ENCODE data around the gene MYH9.

MYH9 gene

DNA sequence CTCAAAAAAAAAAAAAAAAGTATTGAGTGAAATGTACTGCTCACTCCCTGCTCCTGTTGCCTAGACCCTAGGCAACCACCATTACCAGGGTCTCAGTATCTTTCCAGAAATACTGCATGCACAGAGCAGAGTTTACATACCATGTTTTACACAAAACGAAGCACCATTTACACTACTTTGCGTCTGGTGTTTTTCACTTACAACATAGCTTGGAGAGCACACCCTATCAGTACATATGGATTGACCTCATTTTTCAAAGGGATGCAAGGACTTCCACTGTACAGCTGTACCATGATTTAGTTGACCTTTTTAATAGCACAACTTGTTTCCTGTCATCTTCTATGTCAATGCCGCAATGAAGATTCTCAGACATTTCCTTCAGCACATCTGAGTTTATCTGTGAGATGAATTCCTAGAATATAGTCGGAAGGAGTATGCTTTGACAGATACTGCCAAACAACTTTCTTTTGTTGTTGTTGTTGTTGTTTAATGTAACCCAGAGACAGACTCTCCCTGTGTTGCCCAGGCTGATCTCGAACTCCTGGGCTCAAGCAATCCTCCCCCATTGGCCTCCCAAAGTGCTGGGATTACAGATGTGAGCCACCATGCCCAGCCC is 6.1 kb downstream of the MYH9 start:
- peak overlapping the region; percentile 58 for H3K27ac ChIP-seq (ENCODE audit: low read length)
- H3K36me3 ChIP-seq (ENCODE audit: control insufficient read depth in 1 of 2, insufficient read depth in 2 of 2, low read length in 2 of 2) = peaks cover 3 to 12% of the 10 kb centered on the region in 2 donors
- no peak overlapping the region for H3K4me3 ChIP-seq (ENCODE audit: low read depth in 1 of 2, low read length in 2 of 2)
- peaks cover 10 to 64% of the 10 kb centered on the region in 2 donors for H3K4me1 ChIP-seq (ENCODE audit: control insufficient read depth in 1 of 2, insufficient read depth in 2 of 2, low read length in 2 of 2)
- H3K9me3 ChIP-seq (ENCODE audit: control insufficient read depth in 1 of 2, low read length in 2 of 2) = no peaks in the 10 kb centered on the region
- H3K27me3 ChIP-seq (ENCODE audit: low read depth, low read length) = no peaks in the 10 kb centered on the region

DNA sequence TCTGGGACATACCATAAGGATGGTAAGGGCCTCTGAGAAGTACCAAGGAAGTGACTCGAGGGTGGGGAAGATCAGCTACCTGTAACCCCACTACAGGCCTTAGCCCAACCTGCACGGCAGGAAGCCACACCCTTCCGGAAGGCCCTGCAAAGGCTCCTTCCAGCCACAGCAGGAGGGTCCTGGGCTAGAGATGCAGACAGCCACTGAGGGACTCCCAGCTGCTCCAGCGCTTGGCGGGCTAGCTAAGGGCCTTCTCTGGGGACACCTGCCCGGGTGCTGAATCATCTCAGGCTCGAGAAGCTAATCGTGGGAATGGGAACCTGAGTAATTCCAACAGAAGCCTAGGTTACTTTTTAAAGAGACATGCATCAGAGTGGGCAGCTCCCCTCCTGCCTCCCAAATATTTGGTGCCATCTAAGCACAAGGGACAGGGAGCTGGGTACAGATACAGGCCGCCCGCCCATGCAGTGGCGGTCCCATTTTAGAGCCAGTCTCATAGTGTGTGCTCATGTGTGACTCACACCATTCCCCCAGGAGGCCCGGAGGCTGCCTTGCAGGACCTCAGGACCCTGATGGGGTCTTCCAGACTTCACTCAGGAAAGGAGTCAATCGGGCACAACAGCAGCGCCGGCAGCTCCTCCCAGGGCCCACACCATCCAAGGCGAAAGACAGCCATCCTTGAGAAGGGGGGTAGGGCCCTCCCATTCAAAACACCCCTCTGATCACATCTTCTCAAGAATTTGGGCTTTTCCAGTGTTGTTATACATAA is 8.0 kb downstream of the MYH9 start:
- H3K36me3 ChIP-seq (ENCODE audit: control insufficient read depth in 1 of 2, insufficient read depth in 2 of 2, low read length in 2 of 2) = peaks cover 4 to 9% of the 10 kb centered on the region in 2 donors
- no peaks in the 10 kb centered on the region for H3K27me3 ChIP-seq (ENCODE audit: low read depth, low read length)
- H3K4me1 ChIP-seq (ENCODE audit: control insufficient read depth in 1 of 2, insufficient read depth in 2 of 2, low read length in 2 of 2) = peaks cover 10 to 75% of the 10 kb centered on the region in 2 donors
- H3K27ac ChIP-seq (ENCODE audit: low read length) = peak overlapping the region; percentile 25
- H3K4me3 ChIP-seq (ENCODE audit: low read depth in 1 of 2, low read length in 2 of 2) = no peak overlapping the region
- no peaks in the 10 kb centered on the region for H3K9me3 ChIP-seq (ENCODE audit: control insufficient read depth in 1 of 2, low read length in 2 of 2)

DNA sequence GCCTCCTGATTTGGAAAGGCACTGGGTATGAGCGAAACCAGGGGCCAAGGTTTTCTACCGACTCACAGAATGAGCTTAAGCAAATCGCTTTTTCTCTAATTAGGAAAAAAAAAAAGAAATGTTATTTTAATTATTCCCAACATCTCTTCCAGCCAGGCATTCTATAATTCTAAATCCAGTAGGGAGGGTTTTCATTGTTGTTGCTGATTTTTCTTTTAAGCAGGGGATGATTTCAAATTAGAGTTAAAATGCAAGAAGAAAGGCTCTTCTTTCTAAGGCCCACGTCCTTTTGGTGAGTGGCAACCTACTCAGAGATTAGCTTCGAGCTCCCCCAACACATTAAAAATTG is 8.9 kb downstream of the MYH9 start:
- Histone ChIP-seq H3K27me3 (ENCODE audit: low read depth, low read length) (no peaks in the 10 kb centered on the region), H3K9me3 (ENCODE audit: control insufficient read depth in 1 of 2, low read length in 2 of 2) (no peaks in the 10 kb centered on the region), H3K4me3 (ENCODE audit: low read depth in 1 of 2, low read length in 2 of 2) (no peak overlapping the region), H3K27ac (ENCODE audit: low read length) (peak overlapping the region; percentile 60), H3K4me1 (ENCODE audit: control insufficient read depth in 1 of 2, insufficient read depth in 2 of 2, low read length in 2 of 2) (peaks cover 10 to 82% of the 10 kb centered on the region in 2 donors), H3K36me3 (ENCODE audit: control insufficient read depth in 1 of 2, insufficient read depth in 2 of 2, low read length in 2 of 2) (peaks cover 4 to 9% of the 10 kb centered on the region in 2 donors)

DNA sequence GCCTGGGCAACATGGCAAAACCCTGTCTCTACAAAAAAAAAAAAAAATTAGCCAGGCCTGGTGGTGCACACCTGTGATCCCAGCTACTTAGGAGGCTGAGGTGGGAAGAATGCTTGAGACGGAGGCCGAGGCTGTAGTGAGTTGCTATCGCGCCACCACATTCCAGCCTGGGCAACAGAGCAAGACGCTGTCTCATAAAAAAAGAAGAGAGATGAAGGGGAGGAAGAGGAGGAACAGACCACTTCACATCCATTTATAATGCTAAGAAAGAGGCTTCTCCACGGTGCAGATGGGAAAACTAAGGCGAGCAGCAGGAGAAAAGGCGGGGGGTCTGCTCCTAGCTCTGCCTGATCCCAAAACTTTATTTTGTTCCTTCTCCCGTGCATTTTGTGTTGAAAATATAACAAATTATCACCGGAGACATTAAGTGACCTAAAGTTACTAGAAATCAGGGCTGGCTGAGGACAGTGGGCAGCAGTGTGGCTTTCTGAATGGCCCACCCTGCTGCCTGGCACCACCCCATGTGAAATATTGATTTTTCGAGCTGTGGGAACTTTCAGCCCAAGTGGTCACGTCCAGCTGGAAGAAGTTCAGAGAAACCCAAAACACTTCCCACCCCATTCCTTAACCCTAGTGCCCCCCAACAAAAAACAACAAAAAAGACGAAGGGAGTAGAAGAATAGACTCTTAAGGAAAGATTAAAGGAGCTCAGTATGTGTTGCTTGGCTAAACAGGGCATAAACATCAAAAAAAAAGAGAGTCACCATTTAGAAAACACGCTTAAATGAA is 9.5 kb downstream of the MYH9 start:
- peak overlapping the region; percentile 60 for H3K27ac ChIP-seq (ENCODE audit: low read length)
- H3K27me3 ChIP-seq (ENCODE audit: low read depth, low read length) = no peaks in the 10 kb centered on the region
- H3K4me1 ChIP-seq (ENCODE audit: control insufficient read depth in 1 of 2, insufficient read depth in 2 of 2, low read length in 2 of 2) = peaks cover 14 to 83% of the 10 kb centered on the region in 2 donors
- no peaks in the 10 kb centered on the region for H3K9me3 ChIP-seq (ENCODE audit: control insufficient read depth in 1 of 2, low read length in 2 of 2)
- H3K36me3 ChIP-seq (ENCODE audit: control insufficient read depth in 1 of 2, insufficient read depth in 2 of 2, low read length in 2 of 2) = peaks cover 4 to 9% of the 10 kb centered on the region in 2 donors
- H3K4me3 ChIP-seq (ENCODE audit: low read depth in 1 of 2, low read length in 2 of 2) = no peak overlapping the region

DNA sequence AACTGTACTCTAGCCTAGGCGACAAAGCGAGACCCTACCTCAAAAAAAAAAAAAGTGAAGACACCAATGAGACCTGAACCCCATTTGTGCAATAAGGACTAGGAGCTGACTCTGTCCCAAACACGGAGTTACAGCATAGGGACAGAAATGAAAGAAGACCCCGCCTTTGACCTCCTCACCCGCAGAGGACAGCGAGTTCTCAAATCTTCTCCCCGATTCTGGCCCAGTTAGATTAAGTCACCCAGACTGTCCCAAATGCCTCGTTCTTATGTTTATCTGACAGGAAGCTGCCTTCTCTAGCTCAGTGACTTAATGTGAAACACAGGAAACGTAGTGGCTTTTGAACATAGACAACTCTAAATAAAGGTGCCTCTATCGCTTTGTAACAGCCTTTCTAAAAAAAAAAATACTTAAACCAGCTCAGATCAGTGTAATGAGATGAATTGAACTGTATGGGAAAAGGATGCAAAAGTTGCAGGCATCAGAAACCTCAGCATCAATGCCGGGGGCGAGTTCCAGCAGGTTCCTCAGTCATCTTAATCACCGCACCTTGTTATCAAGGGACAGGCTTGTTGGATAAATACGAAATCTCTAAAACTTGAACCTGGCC is 10.6 kb downstream of the MYH9 start:
- Histone ChIP-seq H3K4me1 (ENCODE audit: control insufficient read depth in 1 of 2, insufficient read depth in 2 of 2, low read length in 2 of 2) (peaks cover 18 to 89% of the 10 kb centered on the region in 2 donors), H3K36me3 (ENCODE audit: control insufficient read depth in 1 of 2, insufficient read depth in 2 of 2, low read length in 2 of 2) (peaks cover 4 to 9% of the 10 kb centered on the region in 2 donors), H3K9me3 (ENCODE audit: control insufficient read depth in 1 of 2, low read length in 2 of 2) (no peaks in the 10 kb centered on the region), H3K4me3 (ENCODE audit: low read depth in 1 of 2, low read length in 2 of 2) (no peak overlapping the region), H3K27ac (ENCODE audit: low read length) (peak overlapping the region; percentile 32), H3K27me3 (ENCODE audit: low read depth, low read length) (no peaks in the 10 kb centered on the region)

DNA sequence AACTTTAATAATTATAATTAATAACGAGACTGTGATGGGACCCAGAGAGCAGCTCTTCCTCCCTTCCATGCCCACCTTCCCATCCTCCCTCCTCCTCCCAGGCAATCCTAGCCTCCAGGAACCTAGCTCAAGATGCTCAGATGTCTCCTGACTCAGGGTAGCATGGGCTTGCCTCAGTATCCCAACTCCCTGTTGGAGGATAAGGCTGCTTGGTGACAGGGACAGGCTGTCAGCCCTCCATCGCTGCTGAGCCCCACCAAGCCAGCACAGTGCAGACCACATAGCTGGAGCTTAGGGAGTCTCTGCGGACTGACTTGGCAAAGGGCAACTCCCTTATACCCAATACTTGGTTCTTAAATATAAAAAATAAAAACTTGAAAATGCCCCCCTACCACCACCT is 11.5 kb downstream of the MYH9 start:
- Histone ChIP-seq H3K4me1 (ENCODE audit: control insufficient read depth in 1 of 2, insufficient read depth in 2 of 2, low read length in 2 of 2) (peaks cover 19 to 90% of the 10 kb centered on the region in 2 donors), H3K27ac (ENCODE audit: low read length) (no peak overlapping the region), H3K4me3 (ENCODE audit: low read depth in 1 of 2, low read length in 2 of 2) (no peak overlapping the region), H3K27me3 (ENCODE audit: low read depth, low read length) (no peaks in the 10 kb centered on the region), H3K36me3 (ENCODE audit: control insufficient read depth in 1 of 2, insufficient read depth in 2 of 2, low read length in 2 of 2) (peaks cover 4 to 9% of the 10 kb centered on the region in 2 donors), H3K9me3 (ENCODE audit: control insufficient read depth in 1 of 2, low read length in 2 of 2) (no peaks in the 10 kb centered on the region)

DNA sequence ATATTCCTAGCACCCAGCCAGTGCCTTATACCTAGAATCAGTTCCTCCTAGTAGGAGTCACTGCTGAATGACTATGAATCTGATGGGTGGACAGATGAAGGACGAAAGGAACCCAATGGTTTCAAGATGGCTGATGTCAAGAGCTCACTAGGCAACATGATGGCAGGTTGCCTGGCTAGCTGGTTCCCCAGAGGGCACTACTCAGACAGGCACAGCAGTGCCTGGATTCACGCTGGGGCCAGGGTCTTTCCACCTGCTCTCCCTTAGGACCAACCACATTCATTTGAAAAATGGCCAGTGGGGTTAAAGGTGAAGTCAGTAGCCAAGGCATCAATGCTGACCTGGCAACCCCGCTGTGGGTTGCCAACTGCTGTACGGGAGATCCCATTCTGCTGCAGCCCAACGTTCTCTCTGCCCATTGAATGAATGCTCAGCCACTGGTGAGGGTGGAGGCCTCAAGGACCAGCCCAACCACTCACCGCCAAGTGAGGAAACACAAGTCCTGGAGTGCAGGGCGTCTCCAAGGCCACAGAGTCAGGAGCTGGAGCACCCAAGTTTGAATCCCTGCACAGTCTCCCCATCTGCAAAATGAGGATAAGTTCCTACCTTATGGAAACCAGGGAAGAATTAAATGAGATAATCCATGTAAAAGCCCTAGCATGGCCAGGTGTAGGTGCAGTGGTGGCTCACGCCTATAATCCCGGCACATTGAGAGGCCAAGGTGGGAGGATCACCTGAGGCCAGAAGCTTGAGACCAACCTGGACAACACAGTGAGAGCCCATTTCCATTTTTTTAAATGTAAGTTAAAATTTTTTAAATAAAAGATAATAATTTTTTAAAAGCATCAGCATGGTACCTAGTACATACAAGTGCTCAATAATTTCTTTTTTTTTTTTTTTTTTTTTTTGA is 12.4 kb downstream of the MYH9 start:
- Histone ChIP-seq H3K36me3 (ENCODE audit: control insufficient read depth in 1 of 2, insufficient read depth in 2 of 2, low read length in 2 of 2) (peaks cover 4 to 9% of the 10 kb centered on the region in 2 donors), H3K9me3 (ENCODE audit: control insufficient read depth in 1 of 2, low read length in 2 of 2) (no peaks in the 10 kb centered on the region), H3K27me3 (ENCODE audit: low read depth, low read length) (no peaks in the 10 kb centered on the region), H3K4me3 (ENCODE audit: low read depth in 1 of 2, low read length in 2 of 2) (peak overlapping the region in 1 of 2 donors; percentile 0), H3K27ac (ENCODE audit: low read length) (peak overlapping the region; percentile 17), H3K4me1 (ENCODE audit: control insufficient read depth in 1 of 2, insufficient read depth in 2 of 2, low read length in 2 of 2) (peaks cover 21 to 92% of the 10 kb centered on the region in 2 donors)

DNA sequence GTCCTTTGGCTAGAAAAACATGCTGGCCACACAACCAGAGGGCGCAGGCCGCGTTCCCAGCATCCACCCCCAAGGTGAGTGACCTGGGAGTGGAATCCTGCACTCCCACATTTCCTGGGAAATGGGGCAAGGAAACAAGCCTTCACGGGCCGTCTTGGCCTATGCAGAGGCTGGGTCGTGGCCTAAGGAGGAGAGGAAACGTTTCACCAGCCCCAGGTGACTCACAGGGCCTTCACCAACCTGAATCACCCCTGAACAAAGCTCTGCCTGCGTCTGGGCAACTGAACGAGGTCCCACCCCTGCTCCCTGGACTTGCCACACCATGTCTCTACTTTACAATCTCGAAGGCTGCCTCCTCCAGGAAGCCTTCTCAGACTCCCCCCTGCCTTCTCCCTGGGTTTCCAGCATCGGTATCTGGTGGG is 13.2 kb downstream of the MYH9 start:
- no peaks in the 10 kb centered on the region for H3K27me3 ChIP-seq (ENCODE audit: low read depth, low read length)
- H3K4me1 ChIP-seq (ENCODE audit: control insufficient read depth in 1 of 2, insufficient read depth in 2 of 2, low read length in 2 of 2) = peaks cover 27 to 92% of the 10 kb centered on the region in 2 donors
- peak overlapping the region in 1 of 2 donors; percentile 0 for H3K4me3 ChIP-seq (ENCODE audit: low read depth in 1 of 2, low read length in 2 of 2)

DNA sequence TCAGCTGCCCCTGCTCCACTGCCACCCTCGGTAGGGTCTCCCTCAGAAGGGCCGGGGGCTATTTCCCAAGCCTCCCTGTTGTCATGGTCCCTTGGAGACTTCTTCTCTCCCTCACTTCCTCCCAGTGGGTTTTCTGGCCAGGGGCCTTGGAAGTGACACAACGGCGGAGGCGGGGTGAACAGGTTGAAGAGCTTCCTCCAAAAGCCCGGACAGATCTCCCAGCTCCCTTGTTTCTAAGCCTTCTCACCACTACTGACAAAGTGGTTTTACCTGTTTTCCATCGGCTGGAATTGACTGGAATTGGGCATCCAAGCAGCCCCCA is 14.5 kb downstream of the MYH9 start:
- Histone ChIP-seq H3K27me3 (ENCODE audit: low read depth, low read length) (no peaks in the 10 kb centered on the region), H3K4me1 (ENCODE audit: control insufficient read depth in 1 of 2, insufficient read depth in 2 of 2, low read length in 2 of 2) (peaks cover 40 to 92% of the 10 kb centered on the region in 2 donors), H3K4me3 (ENCODE audit: low read depth in 1 of 2, low read length in 2 of 2) (peak overlapping the region in 1 of 2 donors; percentile 21), H3K27ac (ENCODE audit: low read length) (peak overlapping the region; percentile 86), H3K9me3 (ENCODE audit: control insufficient read depth in 1 of 2, low read length in 2 of 2) (no peaks in the 10 kb centered on the region), H3K36me3 (ENCODE audit: control insufficient read depth in 1 of 2, insufficient read depth in 2 of 2, low read length in 2 of 2) (peaks cover 4 to 9% of the 10 kb centered on the region in 2 donors)

More for the DNA sequence above, 13.2 kb downstream of the MYH9 start:
- Histone ChIP-seq H3K9me3 (ENCODE audit: control insufficient read depth in 1 of 2, low read length in 2 of 2) (no peaks in the 10 kb centered on the region), H3K36me3 (ENCODE audit: control insufficient read depth in 1 of 2, insufficient read depth in 2 of 2, low read length in 2 of 2) (peaks cover 4 to 9% of the 10 kb centered on the region in 2 donors), H3K27ac (ENCODE audit: low read length) (peak overlapping the region; percentile 17)

DNA sequence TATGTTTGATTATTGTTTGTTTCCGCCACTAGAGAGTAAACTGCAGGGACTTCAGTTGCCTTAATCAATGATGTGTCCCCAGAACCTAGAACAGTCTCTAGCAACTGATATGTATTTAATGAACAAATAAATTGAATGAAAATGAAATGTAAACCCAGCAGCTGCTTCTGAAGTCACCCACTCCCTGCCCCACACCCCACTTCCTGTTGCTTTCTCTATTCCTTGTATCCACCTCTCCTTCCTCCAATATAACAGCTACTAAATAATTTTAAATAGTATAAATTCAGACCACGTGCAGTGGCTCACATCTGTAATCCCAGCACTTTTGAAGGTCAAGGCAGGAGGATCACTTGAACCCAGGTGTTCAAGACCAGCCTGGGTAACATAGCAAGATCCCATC is 15.8 kb downstream of the MYH9 start:
- Histone ChIP-seq H3K27me3 (ENCODE audit: low read depth, low read length) (no peaks in the 10 kb centered on the region), H3K4me1 (ENCODE audit: control insufficient read depth in 1 of 2, insufficient read depth in 2 of 2, low read length in 2 of 2) (peaks cover 47 to 95% of the 10 kb centered on the region in 2 donors), H3K36me3 (ENCODE audit: control insufficient read depth in 1 of 2, insufficient read depth in 2 of 2, low read length in 2 of 2) (peaks cover 4 to 6% of the 10 kb centered on the region in 2 donors), H3K4me3 (ENCODE audit: low read depth in 1 of 2, low read length in 2 of 2) (no peak overlapping the region), H3K9me3 (ENCODE audit: control insufficient read depth in 1 of 2, low read length in 2 of 2) (no peaks in the 10 kb centered on the region), H3K27ac (ENCODE audit: low read length) (peak overlapping the region; percentile 86)
